H9 (cell line): ENCODE measurements around the gene KCNJ10. TPM values are rescaled to one million over a fixed set of nuclear protein-coding genes. Genes with fewer than 3 reads are reported as not detected.

Experiments used
- DNase-seq: peaks from one replicate; pipeline ENCODE4 v3.0.0-alpha.2; 2017
- H2AFZ ChIP-seq: one replicate; pipeline ENCODE4 v1.6.1; 2013; ENCODE audit warnings: mild to moderate bottlenecking, low read length, control low read depth, moderate library complexity
- H2AK5ac ChIP-seq: 2 replicates; pipeline ENCODE4 v1.6.1; 2013; ENCODE audit warnings: low read length, control low read depth, mixed read lengths; ENCODE audit not compliant: insufficient read length
- H2BK120ac ChIP-seq: one replicate; pipeline ENCODE4 v1.6.1; 2013; ENCODE audit warnings: low read depth, mild to moderate bottlenecking, low read length, control low read depth, inconsistent platforms; ENCODE audit not compliant: poor library complexity, severe bottlenecking
- H2BK12ac ChIP-seq: 2 replicates; pipeline ENCODE4 v1.6.1; 2013; ENCODE audit warnings: low read length, control low read depth, mixed read lengths, low read depth; ENCODE audit not compliant: insufficient read length
- H2BK15ac ChIP-seq: 2 replicates; pipeline ENCODE4 v1.6.1; 2013; ENCODE audit warnings: low read depth, low read length, control low read depth
- H2BK20ac ChIP-seq: one replicate; pipeline ENCODE4 v1.6.1; 2013; ENCODE audit warnings: low read depth, mild to moderate bottlenecking, low read length, control low read depth, inconsistent platforms; ENCODE audit not compliant: poor library complexity, severe bottlenecking
- H2BK5ac ChIP-seq: 2 replicates; pipeline ENCODE4 v1.6.1; 2013; ENCODE audit warnings: low read length, control low read depth, mixed read lengths; ENCODE audit not compliant: insufficient read length
- H3K14ac ChIP-seq: 2 replicates; pipeline ENCODE4 v1.6.1; 2013; ENCODE audit warnings: low read length, control low read depth; ENCODE audit not compliant: insufficient read depth
- H3K18ac ChIP-seq: 2 replicates; pipeline ENCODE4 v1.6.1; 2013; ENCODE audit warnings: low read depth, mild to moderate bottlenecking, mixed read lengths, low read length, control low read depth; ENCODE audit not compliant: insufficient read length
- H3K23ac ChIP-seq: 2 replicates; pipeline ENCODE4 v1.6.1; 2013; ENCODE audit warnings: low read length, control low read depth, mixed read lengths, low read depth; ENCODE audit not compliant: insufficient read length
- H3K23me2 ChIP-seq: 2 replicates; pipeline ENCODE4 v1.6.1; 2013; ENCODE audit warnings: low read depth, mild to moderate bottlenecking, mixed read lengths, low read length, control low read depth; ENCODE audit not compliant: insufficient read length, poor library complexity, severe bottlenecking
- H3K27ac ChIP-seq: 2 replicates; pipeline ENCODE4 v1.5.1; 2013; ENCODE audit warnings: low read length, control low read depth, mixed read lengths, low read depth; ENCODE audit not compliant: insufficient read length
- H3K27me3 ChIP-seq: 2 replicates; pipeline ENCODE4 v1.6.1; 2013; ENCODE audit warnings: low read length, control low read depth, inconsistent platforms; ENCODE audit not compliant: insufficient read depth
- H3K4ac ChIP-seq: 2 replicates; pipeline ENCODE4 v1.6.1; 2013; ENCODE audit warnings: low read depth, mild to moderate bottlenecking, control low read depth, inconsistent platforms, low read length, moderate library complexity
- H3K4me1 ChIP-seq: 2 replicates; pipeline ENCODE4 v1.6.1; 2013; ENCODE audit warnings: low read length, control low read depth, inconsistent platforms; ENCODE audit not compliant: insufficient read depth
- H3K4me2 ChIP-seq: 2 replicates; pipeline ENCODE4 v1.6.1; 2013; ENCODE audit warnings: low read length, control low read depth, mixed read lengths; ENCODE audit not compliant: insufficient read length, insufficient read depth
- H3K56ac ChIP-seq: 2 replicates; pipeline ENCODE4 v1.6.1; 2013; ENCODE audit warnings: low read depth, mild to moderate bottlenecking, mixed read lengths, low read length, control low read depth; ENCODE audit not compliant: insufficient read length
- H3K79me1 ChIP-seq: 2 replicates; pipeline ENCODE4 v1.6.1; 2013; ENCODE audit warnings: low read depth, mild to moderate bottlenecking, moderate library complexity, low read length, control low read depth, inconsistent platforms; ENCODE audit not compliant: insufficient read depth, poor library complexity, severe bottlenecking
- H3K79me2 ChIP-seq: 2 replicates; pipeline ENCODE4 v1.6.1; 2013; ENCODE audit warnings: low read length, control low read depth, inconsistent platforms; ENCODE audit not compliant: insufficient read depth
- H3K9ac ChIP-seq: 2 replicates; pipeline ENCODE4 v1.6.1; 2013; ENCODE audit warnings: low read length, control low read depth, mixed read lengths; ENCODE audit not compliant: insufficient read length; ENCODE audit errors: extremely low read depth
- H3K9me3 ChIP-seq: one replicate; pipeline ENCODE4 v1.6.1; 2013; ENCODE audit warnings: low read depth, low read length, inconsistent platforms; ENCODE audit not compliant: control insufficient read depth
- H3T11ph ChIP-seq: one replicate; pipeline ENCODE4 v1.6.1; 2013; ENCODE audit warnings: mild to moderate bottlenecking, low read length, control low read depth, inconsistent platforms
- H4K20me1 ChIP-seq: one replicate; pipeline ENCODE4 v1.6.1; 2013; ENCODE audit not compliant: control insufficient read depth, insufficient read length, insufficient read depth
- H4K5ac ChIP-seq: 2 replicates; pipeline ENCODE4 v1.6.1; 2013; ENCODE audit warnings: low read depth, mild to moderate bottlenecking, mixed read lengths, low read length, control low read depth; ENCODE audit not compliant: insufficient read length
- H4K8ac ChIP-seq: replicated peaks from 2 replicates; pipeline ENCODE4 v1.6.1; 2013; ENCODE audit warnings: low read length, control low read depth, mixed read lengths, low read depth; ENCODE audit not compliant: insufficient read length
- H4K91ac ChIP-seq: 2 replicates; pipeline ENCODE4 v1.6.1; 2013; ENCODE audit warnings: low read depth, mild to moderate bottlenecking, moderate library complexity, mixed read lengths, low read length, control low read depth; ENCODE audit not compliant: insufficient read length
- H3K27ac Mint-ChIP-seq, 3 experiments: 2 replicates in 2 of 3; 3 replicates in 1 of 3; pipeline ENCODE4 v1.8.0; 2020 to 2021; ENCODE audit warnings: mixed read lengths in 3 of 3, mild to moderate bottlenecking in 1 of 3, moderate library complexity in 1 of 3
- H3K27me3 Mint-ChIP-seq: 2 replicates; pipeline ENCODE4 v1.8.0; 2021; ENCODE audit warnings: low read depth, mild to moderate bottlenecking, moderate library complexity, mixed read lengths
- H3K36me3 Mint-ChIP-seq, 3 experiments: 2 replicates in 2 of 3; 3 replicates in 1 of 3; pipeline ENCODE4 v1.8.0; 2020 to 2021; ENCODE audit warnings: low read depth in 3 of 3, mixed read lengths in 3 of 3; ENCODE audit not compliant: insufficient read depth in 1 of 3
- H3K4me1 Mint-ChIP-seq, 2 experiments: 2 replicates each; pipeline ENCODE4 v1.8.0; 2020; ENCODE audit warnings: mixed read lengths in 2 of 2
- H3K4me3 Mint-ChIP-seq, 2 experiments: 2 replicates in 1 of 2; 3 replicates in 1 of 2; pipeline ENCODE4 v1.8.0; 2020 to 2021; ENCODE audit warnings: mild to moderate bottlenecking in 2 of 2, mixed read lengths in 2 of 2, moderate library complexity in 1 of 2
- H3K9me3 Mint-ChIP-seq, 2 experiments: 2 replicates in 1 of 2; 3 replicates in 1 of 2; pipeline ENCODE4 v1.8.0; 2020; ENCODE audit warnings: mild to moderate bottlenecking in 2 of 2, mixed read lengths in 2 of 2, moderate library complexity in 1 of 2
- WGBS: extraction: QIAGEN DNeasy Blood & Tissue Kit; methylation state at CpG from one replicate; pipeline ENCODE4 v1.1.7; 2013; ENCODE audit warnings: missing lambda C conversion rate, low lambda C conversion rate, mixed read lengths; ENCODE audit not compliant: insufficient read length; ENCODE audit errors: extremely low coverage; 5-methylcytosine and 5-hydroxymethylcytosine counted together
- total RNA-seq: library from RNA; stranded (reverse); gene quantifications from 2 replicates; pipeline ENCODE4 v1.2.1, GENCODE V29; 2021
- TF ChIP-seq, protein P1 (sequence below): fragments of 200-600 bp; sonication (generic); conservative IDR thresholded peaks from 3 replicates; pipeline ENCODE4 v1.8.0; 2021; ENCODE audit warnings: antibody characterized with exemption, mild to moderate bottlenecking

KCNJ10 gene
- total RNA-seq, 1 experiment from 2014 or later = 0.44 TPM

GRCh38 chr1:160058087-160058486 lies 11.9 kb downstream of the KCNJ10 start:
- no peak overlapping the region for H2BK15ac ChIP-seq
- no peak overlapping the region for H3K9ac ChIP-seq
- H4K20me1 ChIP-seq = no peaks in the 10 kb centered on the region
- H2AK5ac ChIP-seq = no peak overlapping the region
- WGBS = no CpG with 5 or more reads among the region's 2 CpGs
- DNase-seq = no peak
- H3K4ac ChIP-seq = no peak overlapping the region
- H3K27me3 ChIP-seq = no peaks in the 10 kb centered on the region
- Mint-ChIP-seq H3K36me3 (no peaks in the 10 kb centered on the region), H3K27me3 (peaks cover 42% of the 10 kb centered on the region), H3K4me3 (no peak overlapping the region), H3K27ac (no peak overlapping the region), H3K9me3 (no peaks in the 10 kb centered on the region), H3K4me1 (peaks cover 21 to 27% of the 10 kb centered on the region in 2 experiments)
- no peak overlapping the region for H2BK5ac ChIP-seq
- no peak overlapping the region for H3K4me2 ChIP-seq
- H3K14ac ChIP-seq = no peak overlapping the region
- no peak overlapping the region for H2BK120ac ChIP-seq
- H3T11ph ChIP-seq = no peak overlapping the region
- no peaks in the 10 kb centered on the region for H3K23me2 ChIP-seq
- H4K8ac ChIP-seq = no peak overlapping the region
- no peak overlapping the region for H2BK12ac ChIP-seq
- no peak overlapping the region for H3K27ac ChIP-seq
- no peak overlapping the region for H3K56ac ChIP-seq
- no peak overlapping the region for H2BK20ac ChIP-seq
- no peak overlapping the region for H3K18ac ChIP-seq
- no peaks in the 10 kb centered on the region for H3K79me1 ChIP-seq
- TF ChIP-seq, protein P1, sequence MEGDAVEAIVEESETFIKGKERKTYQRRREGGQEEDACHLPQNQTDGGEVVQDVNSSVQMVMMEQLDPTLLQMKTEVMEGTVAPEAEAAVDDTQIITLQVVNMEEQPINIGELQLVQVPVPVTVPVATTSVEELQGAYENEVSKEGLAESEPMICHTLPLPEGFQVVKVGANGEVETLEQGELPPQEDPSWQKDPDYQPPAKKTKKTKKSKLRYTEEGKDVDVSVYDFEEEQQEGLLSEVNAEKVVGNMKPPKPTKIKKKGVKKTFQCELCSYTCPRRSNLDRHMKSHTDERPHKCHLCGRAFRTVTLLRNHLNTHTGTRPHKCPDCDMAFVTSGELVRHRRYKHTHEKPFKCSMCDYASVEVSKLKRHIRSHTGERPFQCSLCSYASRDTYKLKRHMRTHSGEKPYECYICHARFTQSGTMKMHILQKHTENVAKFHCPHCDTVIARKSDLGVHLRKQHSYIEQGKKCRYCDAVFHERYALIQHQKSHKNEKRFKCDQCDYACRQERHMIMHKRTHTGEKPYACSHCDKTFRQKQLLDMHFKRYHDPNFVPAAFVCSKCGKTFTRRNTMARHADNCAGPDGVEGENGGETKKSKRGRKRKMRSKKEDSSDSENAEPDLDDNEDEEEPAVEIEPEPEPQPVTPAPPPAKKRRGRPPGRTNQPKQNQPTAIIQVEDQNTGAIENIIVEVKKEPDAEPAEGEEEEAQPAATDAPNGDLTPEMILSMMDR = peak; percentile 61
- no peaks in the 10 kb centered on the region for H3K4me1 ChIP-seq
- no peak overlapping the region for H2AFZ ChIP-seq
- no peak overlapping the region for H3K23ac ChIP-seq
- H4K5ac ChIP-seq = no peak overlapping the region
- H3K79me2 ChIP-seq = no peaks in the 10 kb centered on the region
- no peaks in the 10 kb centered on the region for H3K9me3 ChIP-seq
- no peak overlapping the region for H4K91ac ChIP-seq
